GM21619 (cell line): ENCODE data around the gene P2RX1.

Source experiments
- ATAC-seq: cut with Tn5 transposase; IDR thresholded peaks from one replicate; pipeline ENCODE4 v1.9.1; 2021; ENCODE audit not compliant: unreplicated experiment

Gene P2RX1

GRCh38 chr17:3889325-3890012 lies 26.8 kb downstream of the P2RX1 start:
- no peak for ATAC-seq

- no peak for ATAC-seq
Observed at GRCh38 chr17:3888343-3889171, 27.7 kb downstream of the P2RX1 start.

GRCh38 chr17:3887804-3888203 lies 28.5 kb downstream of the P2RX1 start:
- ATAC-seq, result no peak

- ATAC-seq, result no peak
Observed at GRCh38 chr17:3887394-3887793, 28.9 kb downstream of the P2RX1 start.

- no peak for ATAC-seq
Observed at GRCh38 chr17:3886776-3887175, 29.5 kb downstream of the P2RX1 start.

- no peak for ATAC-seq
Observed at GRCh38 chr17:3885970-3886369, 30.3 kb downstream of the P2RX1 start.

GRCh38 chr17:3885271-3885670 lies 31.0 kb downstream of the P2RX1 start:
- ATAC-seq, result no peak

GRCh38 chr17:3884188-3884587 lies 32.1 kb downstream of the P2RX1 start:
- no peak for ATAC-seq

GRCh38 chr17:3882276-3882675 lies 34.0 kb downstream of the P2RX1 start:
- ATAC-seq, result no peak

- ATAC-seq, result no peak
Observed at GRCh38 chr17:3880983-3881382, 35.3 kb downstream of the P2RX1 start.

- no peak for ATAC-seq
Observed at GRCh38 chr17:3879591-3880417, 36.5 kb downstream of the P2RX1 start.

- ATAC-seq, result no peak
Observed at GRCh38 chr17:3879186-3879585, 37.1 kb downstream of the P2RX1 start.

GRCh38 chr17:3877220-3877619 lies 39.0 kb downstream of the P2RX1 start:
- ATAC-seq, result no peak

GRCh38 chr17:3875317-3875716 lies 40.9 kb downstream of the P2RX1 start:
- no peak for ATAC-seq

GRCh38 chr17:3873862-3874261 lies 42.4 kb downstream of the P2RX1 start:
- no peak for ATAC-seq

- ATAC-seq, result no peak
Observed at GRCh38 chr17:3870871-3871306, 45.4 kb downstream of the P2RX1 start.

GRCh38 chr17:3867606-3868005 lies 48.7 kb downstream of the P2RX1 start:
- ATAC-seq, result no peak

GRCh38 chr17:3867106-3867505 lies 49.2 kb downstream of the P2RX1 start:
- ATAC-seq, result no peak

- no peak for ATAC-seq
Observed at GRCh38 chr17:3866276-3866675, 50.0 kb downstream of the P2RX1 start.

GRCh38 chr17:3865176-3865575 lies 51.1 kb downstream of the P2RX1 start:
- no peak for ATAC-seq

GRCh38 chr17:3864534-3864933 lies 51.7 kb downstream of the P2RX1 start:
- no peak for ATAC-seq
